ENCODE results near the gene TYMS.

- no peak for TF ChIP-seq RCOR1 (IDR thresholded peaks at IDR 0.05; ENCODE audit: borderline replicate concordance in 1 of 2, low read depth in 2 of 2, low read length in 2 of 2)
- TF ChIP-seq, protein P1, sequence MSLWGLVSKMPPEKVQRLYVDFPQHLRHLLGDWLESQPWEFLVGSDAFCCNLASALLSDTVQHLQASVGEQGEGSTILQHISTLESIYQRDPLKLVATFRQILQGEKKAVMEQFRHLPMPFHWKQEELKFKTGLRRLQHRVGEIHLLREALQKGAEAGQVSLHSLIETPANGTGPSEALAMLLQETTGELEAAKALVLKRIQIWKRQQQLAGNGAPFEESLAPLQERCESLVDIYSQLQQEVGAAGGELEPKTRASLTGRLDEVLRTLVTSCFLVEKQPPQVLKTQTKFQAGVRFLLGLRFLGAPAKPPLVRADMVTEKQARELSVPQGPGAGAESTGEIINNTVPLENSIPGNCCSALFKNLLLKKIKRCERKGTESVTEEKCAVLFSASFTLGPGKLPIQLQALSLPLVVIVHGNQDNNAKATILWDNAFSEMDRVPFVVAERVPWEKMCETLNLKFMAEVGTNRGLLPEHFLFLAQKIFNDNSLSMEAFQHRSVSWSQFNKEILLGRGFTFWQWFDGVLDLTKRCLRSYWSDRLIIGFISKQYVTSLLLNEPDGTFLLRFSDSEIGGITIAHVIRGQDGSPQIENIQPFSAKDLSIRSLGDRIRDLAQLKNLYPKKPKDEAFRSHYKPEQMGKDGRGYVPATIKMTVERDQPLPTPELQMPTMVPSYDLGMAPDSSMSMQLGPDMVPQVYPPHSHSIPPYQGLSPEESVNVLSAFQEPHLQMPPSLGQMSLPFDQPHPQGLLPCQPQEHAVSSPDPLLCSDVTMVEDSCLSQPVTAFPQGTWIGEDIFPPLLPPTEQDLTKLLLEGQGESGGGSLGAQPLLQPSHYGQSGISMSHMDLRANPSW (CRISPR knock-in tag; IDR thresholded peaks at IDR 0.05): no peak
- TF ChIP-seq TAF1 (IDR thresholded peaks at IDR 0.05; ENCODE audit: control insufficient read depth, extremely low read depth, insufficient read depth, low read length, severe bottlenecking): no peak
- no peak for TF ChIP-seq HOXB6 (CRISPR knock-in tag; IDR thresholded peaks at IDR 0.05; ENCODE audit: borderline replicate concordance)
- TF ChIP-seq, protein P2, sequence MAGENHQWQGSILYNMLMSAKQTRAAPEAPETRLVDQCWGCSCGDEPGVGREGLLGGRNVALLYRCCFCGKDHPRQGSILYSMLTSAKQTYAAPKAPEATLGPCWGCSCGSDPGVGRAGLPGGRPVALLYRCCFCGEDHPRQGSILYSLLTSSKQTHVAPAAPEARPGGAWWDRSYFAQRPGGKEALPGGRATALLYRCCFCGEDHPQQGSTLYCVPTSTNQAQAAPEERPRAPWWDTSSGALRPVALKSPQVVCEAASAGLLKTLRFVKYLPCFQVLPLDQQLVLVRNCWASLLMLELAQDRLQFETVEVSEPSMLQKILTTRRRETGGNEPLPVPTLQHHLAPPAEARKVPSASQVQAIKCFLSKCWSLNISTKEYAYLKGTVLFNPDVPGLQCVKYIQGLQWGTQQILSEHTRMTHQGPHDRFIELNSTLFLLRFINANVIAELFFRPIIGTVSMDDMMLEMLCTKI (IDR thresholded peaks at IDR 0.05; ENCODE audit: partially characterized antibody): no peak
- TF ChIP-seq ZNF449 (CRISPR knock-in tag; IDR thresholded peaks at IDR 0.05): no peak
- no peak for TF ChIP-seq EZH2 (IDR thresholded peaks at IDR 0.05; ENCODE audit: borderline replicate concordance, low read depth, low read length)
- TF ChIP-seq GABPB1 (CRISPR knock-in tag; IDR thresholded peaks at IDR 0.05): no peak
- TF ChIP-seq HOMEZ (CRISPR knock-in tag; IDR thresholded peaks at IDR 0.05): no peak
Observed at GRCh38 chr18:697800-698199, 40.3 kb downstream of the TYMS start.
